Dermis blood vessel endothelial cell (primary cell): ENCODE data around the gene LMBRD1. TPM values are rescaled to one million over a fixed set of nuclear protein-coding genes. Genes with fewer than 3 reads are reported as not detected.
"Not testable (repeated sequence)": the region's sequence is repeated elsewhere in the genome, so short reads cannot be mapped to it uniquely, and the experiment has no call there.

Experiments used
- DNase-seq: peaks from one replicate; pipeline ENCODE4 v3.0.0; 2010
- total RNA-seq: library from RNA; depleted of rRNA; stranded (reverse); fragments of >200 nt; gene quantifications from 2 replicates; pipeline ENCODE4 v1.2.3, GENCODE V29; 2014

The LMBRD1 gene
- 23.0 and 28.0 TPM in 2 replicates for total RNA-seq

DNA sequence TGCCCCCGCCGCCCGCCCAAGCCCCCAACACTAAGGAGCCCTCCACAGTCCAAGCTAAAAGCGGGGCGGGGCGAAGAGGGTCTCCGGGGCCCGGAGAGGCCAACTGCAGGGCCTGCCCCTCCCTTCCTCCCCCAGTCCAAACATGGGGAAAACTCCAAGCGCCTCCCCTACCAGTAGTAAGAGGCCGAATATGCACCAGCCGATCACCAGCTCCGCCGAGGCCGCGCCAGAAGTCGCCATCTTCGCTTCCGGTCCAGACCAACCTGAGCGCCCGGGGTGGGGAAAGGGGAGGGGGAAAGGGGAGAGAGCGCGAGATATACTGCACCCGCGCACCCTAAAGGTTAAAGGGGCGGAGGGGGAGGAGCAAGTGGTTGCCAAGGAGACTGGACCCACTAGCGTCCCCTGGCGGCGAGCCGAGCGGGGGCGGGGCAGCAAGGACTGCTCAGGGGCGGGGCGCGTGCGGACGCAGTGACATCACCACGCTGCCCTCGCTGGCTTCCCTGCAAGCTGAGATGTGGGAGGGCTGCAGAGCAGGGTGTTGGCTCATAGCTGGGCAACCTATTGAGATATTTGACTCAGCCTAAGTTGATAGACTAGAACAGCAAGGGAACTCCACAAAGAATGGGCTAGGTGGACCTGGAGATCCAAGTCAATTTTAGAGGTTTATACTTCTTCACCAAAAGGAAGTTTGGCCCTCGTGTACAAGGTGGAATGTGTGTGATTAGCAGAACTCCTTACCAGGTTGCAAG lies at the start of gene LMBRD1:
Gene LMBRD1 (minus strand): TSS at position 369 of the 749 bp plus-strand sequence. CDS start 129 bp downstream, at position 240.
- peak; percentile 96 for DNase-seq

DNA sequence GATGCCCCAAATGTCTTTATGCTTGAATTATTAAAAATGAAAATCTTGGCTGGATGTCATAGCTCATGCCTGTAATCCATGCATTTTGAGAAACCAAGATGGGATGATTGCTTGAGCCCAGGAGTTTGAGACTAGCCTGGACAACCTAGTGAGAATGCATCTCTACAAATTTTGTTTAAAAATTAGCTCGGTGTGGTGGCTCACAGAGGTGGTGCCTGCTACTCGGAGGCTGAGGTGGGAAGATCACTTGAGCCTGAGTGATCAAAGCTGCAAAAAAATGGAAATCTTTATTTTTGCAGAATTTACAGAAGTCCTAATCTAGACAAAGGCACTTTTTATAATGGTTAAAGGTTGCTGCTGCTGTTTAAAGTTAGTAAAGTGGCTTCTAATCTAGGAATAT lies 49.5 kb upstream of the LMBRD1 start:
- DNase-seq = no peak

DNA sequence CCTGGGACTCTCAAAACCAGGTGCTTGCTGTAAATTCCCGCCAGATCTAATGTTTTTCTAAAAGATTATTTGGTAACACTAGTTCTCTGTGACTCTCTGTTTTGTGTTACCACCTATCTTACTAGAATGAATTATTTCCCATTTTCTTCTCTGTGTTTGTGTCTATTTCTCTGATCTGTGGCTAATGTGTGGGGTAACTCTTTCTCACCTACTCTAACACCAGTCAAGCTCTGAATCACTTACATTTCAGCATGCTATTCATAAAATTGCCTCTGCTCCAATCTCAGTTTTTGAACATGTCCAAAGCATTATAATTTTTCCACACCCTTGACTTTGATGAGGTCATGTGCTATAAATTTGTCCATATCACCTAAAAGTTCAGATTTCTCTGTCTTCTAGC lies 46.4 kb upstream of the LMBRD1 start:
- DNase-seq = no peak

DNA sequence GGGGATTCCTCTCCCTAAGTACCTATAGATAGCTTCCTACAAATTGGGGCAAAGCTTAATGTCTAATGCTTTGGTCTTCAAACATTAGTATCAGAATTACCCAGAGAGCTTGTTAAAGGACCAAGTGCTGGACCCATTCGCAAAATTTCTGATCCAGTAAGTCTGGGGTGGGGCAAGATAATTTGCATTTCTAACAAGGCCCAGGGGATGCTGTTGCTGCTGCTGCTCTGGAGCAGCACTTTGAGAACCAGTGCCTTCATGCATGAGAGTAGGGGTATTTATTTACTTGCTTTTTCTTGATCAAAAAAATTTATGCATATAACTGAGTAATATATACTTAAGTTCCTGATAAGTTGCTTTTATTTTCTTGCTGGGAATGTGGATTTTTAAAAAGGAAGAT lies 45.1 kb upstream of the LMBRD1 start:
- no peak for DNase-seq

DNA sequence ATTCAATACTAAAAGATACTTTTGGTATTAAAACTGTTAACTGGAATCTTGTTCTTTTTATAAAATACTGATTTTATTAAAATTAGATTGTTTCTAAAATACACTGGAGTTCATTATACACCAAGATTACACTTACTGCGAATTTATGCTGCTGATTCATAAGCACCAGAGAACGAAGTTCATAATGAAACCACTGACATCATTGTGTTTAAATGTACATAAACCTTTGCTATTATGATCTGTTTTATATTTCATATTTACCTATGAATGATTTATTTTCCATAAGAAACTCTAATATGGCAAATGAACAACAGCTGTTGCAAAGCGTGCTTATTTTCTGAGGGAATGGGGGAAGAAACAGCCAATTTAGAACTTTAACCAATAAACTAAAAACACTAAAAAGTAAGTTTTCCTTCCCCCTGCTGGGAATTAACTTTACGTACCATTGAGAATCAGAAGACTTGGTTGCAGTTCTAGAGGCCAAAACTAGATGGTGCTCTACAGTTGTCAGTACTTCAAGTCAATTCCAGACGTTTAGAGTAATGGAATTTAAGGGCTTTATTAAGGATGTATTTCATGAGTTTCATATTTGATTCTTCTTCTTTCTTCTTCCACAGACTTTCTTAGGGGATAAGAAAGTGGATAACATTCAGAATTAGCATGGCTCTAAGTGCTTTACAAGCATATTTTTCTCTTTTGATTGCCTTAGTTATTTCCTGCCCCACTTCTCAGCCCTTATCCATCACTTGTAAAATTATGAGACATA lies 38.8 kb upstream of the LMBRD1 start:
- DNase-seq = peak; percentile 69

DNA sequence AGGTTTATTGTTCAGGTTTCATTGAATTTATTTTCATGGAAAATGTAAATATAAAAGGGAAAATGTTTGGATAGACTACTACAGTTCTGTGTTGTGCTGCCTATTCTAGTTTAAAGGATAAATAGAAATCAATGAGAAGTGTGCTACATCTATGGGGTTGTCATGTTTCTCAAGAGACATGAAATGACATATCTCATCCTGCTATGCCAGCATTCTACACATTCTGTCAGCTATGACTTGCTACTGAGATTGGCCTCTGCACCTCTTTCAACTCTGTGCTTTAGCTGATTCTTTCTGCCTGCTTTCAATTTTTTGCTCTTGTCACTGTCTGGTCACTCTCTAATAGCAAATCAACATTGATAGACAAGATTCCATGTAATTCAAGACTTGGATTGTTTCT lies 35.7 kb upstream of the LMBRD1 start:
- DNase-seq = no peak

DNA sequence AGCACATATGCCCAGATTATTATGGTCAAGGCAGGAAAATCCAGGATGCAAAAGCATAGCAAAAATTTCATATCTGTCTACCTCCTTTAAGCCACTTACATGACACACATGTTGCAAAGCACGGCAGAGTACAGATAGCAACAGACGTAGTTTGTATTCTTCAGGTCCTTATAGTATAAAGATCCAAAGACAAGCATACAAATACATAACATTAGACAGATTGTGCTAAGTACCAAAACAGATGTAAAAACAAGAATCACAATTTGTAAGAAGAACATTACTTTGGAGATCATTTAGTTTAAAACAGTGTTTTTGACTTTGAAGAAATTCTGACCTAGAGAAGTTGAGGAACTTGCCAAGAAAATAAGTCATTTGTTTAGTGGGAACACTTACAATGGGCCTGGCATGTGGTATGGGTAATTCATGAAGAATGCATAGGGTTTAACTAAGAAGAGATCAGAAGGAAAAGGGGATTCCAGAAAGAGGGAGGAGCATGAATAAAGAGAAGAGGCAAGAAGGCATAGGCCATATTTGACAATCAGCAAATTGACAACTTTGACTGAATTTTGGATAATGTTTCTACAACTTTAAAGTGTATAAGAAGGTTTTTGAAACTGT lies 30.6 kb upstream of the LMBRD1 start:
- no peak for DNase-seq

DNA sequence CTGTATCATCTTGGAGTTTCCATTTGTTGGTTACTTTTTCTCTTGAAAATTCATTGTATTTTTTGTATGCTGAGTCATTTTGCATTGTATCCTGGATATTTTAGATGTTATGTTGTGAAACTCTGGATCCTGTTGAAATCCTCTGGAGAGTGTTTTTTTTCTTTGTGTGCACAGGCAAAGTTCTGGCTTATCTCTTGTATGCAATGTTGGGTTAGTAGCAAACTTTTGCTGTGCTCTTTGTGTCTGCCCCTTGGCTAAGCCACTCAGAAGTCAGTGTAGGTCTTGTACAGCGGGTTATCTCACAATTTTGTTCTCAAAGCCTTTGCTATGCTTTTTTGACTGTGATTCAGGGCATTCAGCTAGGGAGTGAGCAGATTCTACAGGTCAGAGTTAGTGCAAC lies 29.1 kb upstream of the LMBRD1 start:
- DNase-seq = no peak

DNA sequence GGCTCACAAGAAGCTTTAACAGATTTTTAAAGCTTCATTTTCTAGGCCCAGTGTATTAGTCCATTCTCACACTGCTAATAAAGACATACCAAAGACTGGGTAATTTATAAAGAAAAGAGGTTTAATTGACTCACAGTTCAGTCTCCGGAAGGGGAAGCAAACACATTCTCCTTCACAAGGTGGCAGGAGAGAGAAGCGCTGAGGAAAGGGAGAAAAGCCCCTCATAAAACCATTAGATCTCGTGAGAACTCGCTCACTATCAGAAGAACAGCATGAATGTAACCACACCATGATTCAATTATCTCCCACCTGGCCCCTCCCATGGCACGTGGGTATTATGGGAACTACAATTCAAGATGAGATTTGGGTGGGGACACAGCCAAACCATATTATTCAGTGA lies 27.5 kb upstream of the LMBRD1 start:
- DNase-seq = not testable (repeated sequence)

DNA sequence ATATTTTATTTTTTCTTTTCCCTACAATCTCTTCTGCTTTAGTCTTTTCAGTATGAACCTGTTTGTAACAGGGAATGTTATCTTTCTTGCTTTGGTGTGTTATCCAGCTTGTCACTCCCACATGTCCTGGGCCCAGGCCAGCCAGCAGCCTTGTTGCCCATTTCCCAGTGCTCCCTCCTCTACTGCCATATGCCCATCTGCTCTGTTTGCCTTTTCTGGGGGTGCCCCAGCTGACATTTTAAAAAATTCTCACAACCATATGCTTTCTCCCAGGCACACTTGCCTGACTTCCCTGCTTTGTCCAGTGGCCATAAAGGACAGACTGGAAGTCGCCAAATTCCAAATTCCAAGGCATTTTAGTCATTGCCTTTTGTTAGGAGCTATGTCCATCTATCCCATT lies 23.6 kb upstream of the LMBRD1 start:
- no peak for DNase-seq

DNA sequence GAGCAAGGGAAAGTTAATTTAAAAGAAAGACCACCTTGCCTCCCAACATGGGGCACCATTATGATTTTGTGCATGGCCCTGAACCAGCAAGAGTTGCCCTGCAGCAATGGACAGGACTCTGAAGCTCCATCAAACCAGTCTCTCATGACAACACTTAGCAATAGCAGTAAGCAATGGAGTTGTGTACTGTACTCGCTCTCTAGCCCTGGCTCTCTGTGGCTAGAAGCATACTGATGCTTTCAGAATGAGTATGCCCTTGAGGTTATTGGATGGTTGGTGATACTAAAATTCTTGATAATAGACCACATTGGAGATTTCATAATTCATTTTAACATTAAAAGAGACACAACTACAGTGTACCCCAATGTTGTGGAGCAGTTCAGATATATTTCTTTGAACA lies 23.2 kb upstream of the LMBRD1 start:
- DNase-seq = no peak

DNA sequence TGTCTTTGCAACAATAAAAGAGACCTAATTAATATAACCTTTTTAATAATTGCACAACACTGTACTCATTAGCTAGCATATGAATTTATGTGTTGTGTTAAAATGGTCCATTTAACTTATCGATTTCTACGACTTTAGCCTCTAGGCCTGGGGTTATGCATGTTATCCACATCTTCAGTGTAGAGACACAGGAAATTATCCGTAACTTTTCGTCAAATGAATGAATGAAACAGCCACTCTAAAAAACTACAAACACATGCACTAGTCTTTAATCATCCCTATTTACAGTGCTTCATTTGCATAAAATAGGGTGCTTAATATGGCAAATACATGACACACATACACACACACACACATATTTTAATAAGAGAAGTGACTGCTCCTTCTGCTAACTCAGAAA lies 22.3 kb upstream of the LMBRD1 start:
- no peak for DNase-seq

DNA sequence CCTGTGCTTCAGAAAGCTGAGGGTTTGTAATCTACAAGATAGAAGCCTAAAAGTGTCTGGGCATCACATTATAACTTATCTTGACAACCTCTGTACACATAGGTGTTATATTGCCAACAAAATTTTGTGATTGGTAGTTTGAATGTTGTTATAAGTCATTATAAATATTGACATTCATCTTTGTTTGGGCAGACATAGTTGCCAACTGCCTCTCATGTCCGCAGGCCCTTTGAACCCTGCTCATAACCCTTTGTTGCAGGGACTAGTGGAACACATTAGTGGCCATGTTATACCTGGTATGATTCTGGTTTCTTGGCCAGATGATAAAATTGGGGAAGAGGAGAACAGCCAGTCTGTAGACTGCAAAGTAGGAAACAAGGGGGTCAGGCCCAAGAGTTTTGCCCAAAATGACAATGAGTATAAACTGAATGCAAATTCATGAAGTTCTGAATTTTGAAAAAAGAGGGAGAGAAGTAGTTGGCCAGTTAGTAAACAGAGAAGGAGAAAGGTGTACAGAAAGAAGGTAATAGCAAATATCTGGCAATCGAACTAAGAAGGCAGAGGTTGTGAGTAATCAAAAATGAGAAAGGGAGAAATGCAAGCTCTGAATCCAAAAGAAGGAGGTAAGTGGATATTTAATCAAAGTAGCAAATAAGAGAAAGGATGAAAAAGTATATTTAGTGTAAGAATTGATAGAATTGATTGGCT lies 21.6 kb upstream of the LMBRD1 start:
- no peak for DNase-seq

DNA sequence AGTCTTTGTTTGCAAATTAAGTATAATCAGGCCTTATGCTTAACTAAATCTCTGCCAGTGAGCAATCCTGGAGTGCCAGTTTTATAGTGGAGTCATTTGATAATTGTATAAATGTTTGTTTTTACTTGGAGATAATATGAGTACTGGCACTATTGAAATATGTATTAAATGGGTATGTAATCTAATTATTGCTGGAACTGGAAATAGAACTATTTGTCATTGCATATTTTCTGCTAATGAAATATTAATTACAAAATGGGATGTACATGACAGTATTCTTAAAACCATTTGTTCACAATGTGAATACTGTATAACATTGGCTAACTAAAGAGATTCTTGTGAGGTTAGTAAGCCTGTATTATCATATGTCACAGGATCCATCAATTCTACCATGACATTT lies 20.5 kb upstream of the LMBRD1 start:
- no peak for DNase-seq

DNA sequence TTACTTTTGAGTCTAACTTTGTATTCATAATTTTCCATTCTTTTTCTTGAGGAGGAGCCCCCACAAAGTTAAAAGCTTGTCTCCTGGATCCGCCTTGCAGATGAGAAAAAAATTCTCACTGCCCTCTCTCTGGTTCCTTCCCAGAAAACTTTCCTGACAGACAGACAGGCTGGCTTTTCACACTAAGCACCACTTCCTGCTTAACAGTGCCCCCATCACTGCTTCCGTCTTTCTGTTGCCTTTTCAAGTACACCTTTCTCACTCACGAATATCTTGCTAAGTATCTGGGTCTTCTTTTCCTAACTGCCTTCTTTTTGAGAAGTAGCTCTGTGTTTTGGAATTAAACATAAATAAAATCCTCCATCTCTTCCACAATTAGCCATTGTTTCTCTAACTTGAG lies 19.8 kb upstream of the LMBRD1 start:
- DNase-seq = no peak

DNA sequence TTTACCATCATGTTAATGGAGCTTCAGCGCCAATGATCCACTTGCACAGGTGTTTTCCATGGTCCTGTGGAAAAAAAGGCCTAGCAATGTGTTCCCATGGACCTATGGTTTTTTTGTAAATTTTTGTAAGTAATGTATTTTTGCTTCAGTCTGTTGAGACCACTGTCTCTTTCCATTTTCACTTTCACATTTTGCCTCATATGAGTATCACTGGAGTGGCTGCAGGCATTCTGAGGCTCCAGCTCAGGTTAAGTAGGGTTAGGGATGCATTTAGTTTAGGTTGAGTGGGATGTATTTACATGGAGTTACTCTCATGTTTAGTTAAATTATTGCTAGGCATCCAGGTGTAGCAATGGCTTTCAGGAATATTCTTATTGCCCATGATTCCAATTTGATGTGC lies 19.2 kb upstream of the LMBRD1 start:
- no peak for DNase-seq

DNA sequence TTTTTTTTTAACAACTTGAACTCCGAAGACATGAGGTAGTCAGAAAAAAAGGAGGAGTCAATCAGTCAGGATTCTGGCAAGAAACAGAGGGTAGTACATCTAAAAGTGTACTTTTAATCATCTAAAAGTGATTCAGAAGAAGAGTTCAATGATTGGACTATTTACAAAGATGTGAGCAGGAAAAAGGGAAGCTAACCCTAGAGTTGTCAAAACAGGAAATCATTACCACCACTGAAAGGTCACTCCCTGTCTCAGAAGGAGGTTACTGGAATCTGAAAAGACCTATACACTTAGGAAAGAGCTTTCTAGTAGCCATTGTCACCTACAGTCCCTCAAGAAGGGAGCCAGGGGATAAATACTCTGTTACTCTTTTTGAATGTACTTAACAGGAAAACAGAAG lies 16.7 kb upstream of the LMBRD1 start:
- no peak for DNase-seq

DNA sequence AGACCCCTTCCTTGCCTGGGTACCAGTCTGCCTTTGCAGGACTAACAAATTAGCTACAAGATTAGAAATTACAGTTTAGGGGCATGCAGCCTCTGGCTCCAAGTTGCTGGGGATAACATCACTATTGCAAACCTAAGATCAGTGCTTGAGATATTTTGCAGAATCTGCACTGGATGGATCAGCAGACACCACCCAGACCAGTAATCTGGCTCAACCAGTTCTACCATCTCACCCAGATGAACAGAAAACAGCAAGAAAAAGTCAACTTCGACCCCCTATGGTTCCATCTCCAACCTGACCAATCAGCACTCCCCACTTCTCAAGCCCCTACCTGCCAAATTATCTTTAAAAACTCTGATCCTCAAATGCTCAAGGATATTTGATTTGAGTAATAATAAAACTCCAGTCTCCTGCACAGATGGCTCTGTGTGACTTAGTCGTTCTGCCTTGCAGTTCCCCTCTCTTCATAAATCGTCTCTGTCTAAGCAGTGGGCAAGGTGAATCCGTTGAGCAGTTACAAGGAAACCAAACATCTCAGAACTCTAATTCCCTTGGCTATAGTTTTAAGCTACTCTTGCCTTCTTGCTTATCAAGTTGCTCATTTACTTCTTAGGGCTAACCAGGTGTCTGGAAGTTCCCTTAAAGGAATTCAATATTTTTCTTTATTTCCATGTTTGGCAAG lies 16.1 kb upstream of the LMBRD1 start:
- DNase-seq = no peak

DNA sequence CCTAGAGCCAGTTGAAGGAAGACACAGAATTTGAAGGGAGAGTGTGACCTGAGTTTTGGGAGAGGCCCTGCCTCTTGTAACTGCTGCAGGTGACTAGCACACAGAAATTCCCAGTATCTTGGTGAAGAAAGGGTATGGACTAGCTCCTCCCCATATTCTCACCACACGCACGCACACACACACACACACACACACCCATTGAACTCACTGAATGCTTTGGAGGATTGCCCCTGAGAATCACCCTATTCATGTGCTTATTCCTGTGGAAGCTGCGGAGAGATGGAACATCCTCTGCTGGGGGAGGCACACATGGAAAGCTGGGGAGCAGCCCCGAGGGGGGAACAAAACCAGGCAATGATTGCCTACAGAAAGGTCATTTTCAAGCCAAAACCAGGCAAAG lies 6.2 kb upstream of the LMBRD1 start:
- DNase-seq = no peak

DNA sequence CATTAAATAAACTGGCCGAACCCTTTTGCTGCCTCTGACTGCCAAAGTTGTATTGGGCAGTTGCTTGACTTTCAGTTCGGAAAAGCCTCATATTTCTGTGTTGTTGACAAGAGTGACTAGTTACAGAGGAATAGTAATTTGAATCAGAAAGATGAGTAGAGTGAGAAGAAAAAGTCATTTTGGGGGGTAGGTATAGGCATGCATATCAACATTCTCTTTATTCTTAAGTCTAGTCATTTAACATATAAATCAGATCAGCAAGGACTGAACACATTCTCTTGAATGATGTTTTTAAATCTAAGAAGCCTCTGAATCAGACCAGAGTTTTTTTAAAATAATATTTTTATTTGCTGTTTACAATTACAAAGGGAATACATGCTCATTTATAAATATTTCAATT lies 4.9 kb upstream of the LMBRD1 start:
- DNase-seq = no peak

DNA sequence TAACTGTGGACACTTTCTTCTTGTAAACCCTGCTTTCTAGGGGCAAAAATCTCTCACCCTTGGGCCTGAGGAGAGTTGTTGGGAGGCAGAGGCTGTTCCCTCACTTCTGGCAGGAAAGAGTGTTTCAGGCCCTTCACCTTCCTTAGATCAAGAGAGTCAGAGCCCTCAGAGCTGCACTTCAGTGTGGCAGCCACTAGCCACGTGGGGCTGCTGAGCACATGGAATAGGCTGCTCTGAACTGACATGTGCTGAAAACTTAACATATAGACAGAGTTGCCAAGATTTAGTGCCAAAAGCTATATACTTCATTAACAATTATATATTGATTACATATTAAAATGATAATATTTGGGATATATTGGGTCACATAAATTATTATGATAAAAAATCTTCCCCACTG lies 4.4 kb upstream of the LMBRD1 start:
- DNase-seq = no peak

DNA sequence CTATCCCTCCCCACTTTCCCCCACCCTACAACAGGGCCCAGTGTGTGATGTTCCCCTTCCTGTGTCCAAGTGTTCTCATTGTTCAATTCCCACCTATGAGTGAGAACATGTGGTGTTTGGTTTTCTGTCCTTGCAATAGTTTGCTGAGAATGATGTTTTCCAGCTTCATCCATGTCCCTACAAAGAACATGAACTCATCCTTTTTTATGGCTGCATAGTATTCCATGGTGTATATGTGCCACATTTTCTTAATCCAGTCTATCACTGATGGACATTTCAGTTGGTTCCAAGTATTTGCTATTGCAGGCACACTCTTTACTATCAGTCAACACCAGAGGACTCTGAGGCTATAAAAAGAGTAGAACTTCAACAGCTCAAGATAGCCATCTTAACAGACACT lies 2.0 kb upstream of the LMBRD1 start:
- not testable (repeated sequence) for DNase-seq
